ENCODE results near the gene MIOX. TPM values are rescaled to one million over a fixed set of nuclear protein-coding genes. Genes with fewer than 3 reads are reported as not detected.

The MIOX gene
- polyA plus RNA-seq, 1 experiment = 0.14 TPM

- ChIA-PET POLR2A (interaction anchor here (0.6 kb wide), 1 partner anchor 136 kb away, joined by 6 read pairs; no protein-coding TSS in a partner anchor), CTCF (no interaction called here)
- no peak overlapping the region for H3K27ac ChIP-seq (ENCODE audit: low read depth, low read length)
- no peak for TF ChIP-seq CTCF (IDR thresholded peaks at IDR 0.05; ENCODE audit: low read depth, low read length)
- no peaks in the 10 kb centered on the region for H3K27me3 ChIP-seq (ENCODE audit: control insufficient read depth, insufficient read depth, low read length)
- DNase-seq (ENCODE audit: low read depth, low spot score) = no peak
- no peak overlapping the region for H3K4me3 ChIP-seq (ENCODE audit: low read depth, low read length)
- no peaks in the 10 kb centered on the region; the same call in 1 of the 2 replicates for H3K9me3 ChIP-seq (ENCODE audit: control insufficient read depth, insufficient read depth, low read length)
Observed at GRCh38 chr22:50465066-50465930, 21.4 kb upstream of the MIOX start.

GRCh38 chr22:50467341-50467740, 19.3 kb upstream of the MIOX start:
- no peaks in the 10 kb centered on the region for H3K27me3 ChIP-seq (ENCODE audit: control insufficient read depth, insufficient read depth, low read length)
- no peak overlapping the region for H3K4me3 ChIP-seq (ENCODE audit: low read depth, low read length)
- no peak overlapping the region for H3K27ac ChIP-seq (ENCODE audit: low read depth, low read length)
- H3K9me3 ChIP-seq (ENCODE audit: control insufficient read depth, insufficient read depth, low read length) = no peaks in the 10 kb centered on the region; the same call in 1 of the 2 replicates
- no peak for DNase-seq (ENCODE audit: low read depth, low spot score)
- CTCF ChIA-PET = no interaction called here
- POLR2A ChIA-PET = no interaction called here
- no peak for TF ChIP-seq CTCF (IDR thresholded peaks at IDR 0.05; ENCODE audit: low read depth, low read length)

GRCh38 chr22:50467773-50468440, 18.8 kb upstream of the MIOX start:
- Histone ChIP-seq H3K4me3 (ENCODE audit: low read depth, low read length) (no peak overlapping the region), H3K27ac (ENCODE audit: low read depth, low read length) (no peak overlapping the region), H3K9me3 (ENCODE audit: control insufficient read depth, insufficient read depth, low read length) (no peaks in the 10 kb centered on the region; the same call in 1 of the 2 replicates), H3K27me3 (ENCODE audit: control insufficient read depth, insufficient read depth, low read length) (no peaks in the 10 kb centered on the region)
- no peak for TF ChIP-seq CTCF (IDR thresholded peaks at IDR 0.05; ENCODE audit: low read depth, low read length)
- ChIA-PET CTCF (no interaction called here), POLR2A (no interaction called here)
- DNase-seq (ENCODE audit: low read depth, low spot score) = no peak

- Histone ChIP-seq H3K9me3 (ENCODE audit: control insufficient read depth, insufficient read depth, low read length) (no peaks in the 10 kb centered on the region; the same call in 1 of the 2 replicates), H3K27ac (ENCODE audit: low read depth, low read length) (no peak overlapping the region), H3K4me3 (ENCODE audit: low read depth, low read length) (no peak overlapping the region), H3K27me3 (ENCODE audit: control insufficient read depth, insufficient read depth, low read length) (no peaks in the 10 kb centered on the region)
- DNase-seq (ENCODE audit: low read depth, low spot score) = no peak
- no peak for TF ChIP-seq CTCF (IDR thresholded peaks at IDR 0.05; ENCODE audit: low read depth, low read length)
- CTCF ChIA-PET = no interaction called here
- POLR2A ChIA-PET = no interaction called here
Observed at GRCh38 chr22:50468626-50469025, 18.0 kb upstream of the MIOX start.

Measured in AG04450 (cell line).